ENCODE data around the gene MS4A14. TPM values are rescaled to one million over a fixed set of nuclear protein-coding genes. Genes with fewer than 3 reads are reported as not detected.

Gene MS4A14
- total RNA-seq, 1 experiment from 2014 or later, result not detected

- ChIA-PET CTCF (no interaction called here), POLR2A (ENCODE audit: low non-redundant PET) (no interaction called here)
- BruUV-seq (replicated peaks), result no TSS peak
- intact Hi-C loops (cut with micrococcal nuclease; ENCODE audit: unreplicated experiment), result no loop called here
- H3K4me3 ChIP-seq (ENCODE audit: low read depth, low read length, poor library complexity, severe bottlenecking), result no peak overlapping the region
- TF ChIP-seq EZH2 (IDR thresholded peaks at IDR 0.05; ENCODE audit: borderline replicate concordance, low read depth, low read length, poor library complexity, severe bottlenecking), result no peak
- TF ChIP-seq, protein P1, sequence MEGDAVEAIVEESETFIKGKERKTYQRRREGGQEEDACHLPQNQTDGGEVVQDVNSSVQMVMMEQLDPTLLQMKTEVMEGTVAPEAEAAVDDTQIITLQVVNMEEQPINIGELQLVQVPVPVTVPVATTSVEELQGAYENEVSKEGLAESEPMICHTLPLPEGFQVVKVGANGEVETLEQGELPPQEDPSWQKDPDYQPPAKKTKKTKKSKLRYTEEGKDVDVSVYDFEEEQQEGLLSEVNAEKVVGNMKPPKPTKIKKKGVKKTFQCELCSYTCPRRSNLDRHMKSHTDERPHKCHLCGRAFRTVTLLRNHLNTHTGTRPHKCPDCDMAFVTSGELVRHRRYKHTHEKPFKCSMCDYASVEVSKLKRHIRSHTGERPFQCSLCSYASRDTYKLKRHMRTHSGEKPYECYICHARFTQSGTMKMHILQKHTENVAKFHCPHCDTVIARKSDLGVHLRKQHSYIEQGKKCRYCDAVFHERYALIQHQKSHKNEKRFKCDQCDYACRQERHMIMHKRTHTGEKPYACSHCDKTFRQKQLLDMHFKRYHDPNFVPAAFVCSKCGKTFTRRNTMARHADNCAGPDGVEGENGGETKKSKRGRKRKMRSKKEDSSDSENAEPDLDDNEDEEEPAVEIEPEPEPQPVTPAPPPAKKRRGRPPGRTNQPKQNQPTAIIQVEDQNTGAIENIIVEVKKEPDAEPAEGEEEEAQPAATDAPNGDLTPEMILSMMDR (conservative IDR thresholded peaks at IDR 0.05; ENCODE audit: low read depth, low read length), result no peak
- H3K36me3 ChIP-seq (ENCODE audit: insufficient read depth, low read length, poor library complexity, severe bottlenecking), result no peaks in the 10 kb centered on the region
- H3K27ac ChIP-seq (ENCODE audit: low read depth, low read length, poor library complexity, severe bottlenecking), result no peak overlapping the region
- H3K27me3 ChIP-seq (replicated peaks; ENCODE audit: insufficient read depth, low read depth, low read length, poor library complexity), result peaks cover 20% of the 10 kb centered on the region
- no peaks in the 10 kb centered on the region for H3K4me1 ChIP-seq (ENCODE audit: insufficient read depth, low read length, poor library complexity, severe bottlenecking)
- DNase-seq (ENCODE audit: low spot score), result no peak
- no peaks in the 10 kb centered on the region for H3K9me3 ChIP-seq (ENCODE audit: low read depth, low read length, poor library complexity, severe bottlenecking)
Measured at GRCh38 chr11:60372767-60373166, 23.5 kb upstream of the MS4A14 start.

DNA sequence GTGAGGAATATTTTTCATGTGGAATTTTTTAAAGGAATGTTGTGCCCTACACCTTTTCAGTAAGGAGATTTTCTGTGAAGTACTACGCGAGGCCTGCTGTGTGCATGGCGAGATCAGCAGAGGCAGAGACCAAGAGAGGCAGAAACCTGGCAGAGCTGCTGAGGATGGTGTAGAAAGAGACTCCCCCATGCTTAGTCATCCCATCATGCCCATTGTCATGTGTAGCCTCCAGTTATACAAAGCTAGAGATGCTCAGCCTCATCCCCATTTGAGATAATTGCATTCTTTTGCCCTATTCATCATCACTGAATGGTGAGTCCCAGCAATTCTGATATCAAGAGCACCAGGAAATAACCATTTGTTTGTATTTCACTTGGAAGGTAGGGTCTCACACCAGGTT is 20.9 kb upstream of the MS4A14 start:
- TF ChIP-seq EZH2 (IDR thresholded peaks at IDR 0.05; ENCODE audit: borderline replicate concordance, low read depth, low read length, poor library complexity, severe bottlenecking), result no peak
- TF ChIP-seq, protein P1 (conservative IDR thresholded peaks at IDR 0.05; ENCODE audit: low read depth, low read length), result no peak
- H3K27me3 ChIP-seq (replicated peaks; ENCODE audit: insufficient read depth, low read depth, low read length, poor library complexity), result peaks cover 24% of the 10 kb centered on the region
- no peak overlapping the region for H3K4me3 ChIP-seq (ENCODE audit: low read depth, low read length, poor library complexity, severe bottlenecking)
- CTCF ChIA-PET, result no interaction called here
- H3K9me3 ChIP-seq (ENCODE audit: low read depth, low read length, poor library complexity, severe bottlenecking), result no peaks in the 10 kb centered on the region
- H3K36me3 ChIP-seq (ENCODE audit: insufficient read depth, low read length, poor library complexity, severe bottlenecking), result no peaks in the 10 kb centered on the region
- POLR2A ChIA-PET (ENCODE audit: low non-redundant PET), result interaction anchor here (0.6 kb wide), 1 partner anchor 130 kb away, joined by 26 read pairs; no protein-coding TSS in a partner anchor
- no peaks in the 10 kb centered on the region for H3K4me1 ChIP-seq (ENCODE audit: insufficient read depth, low read length, poor library complexity, severe bottlenecking)
- no peak overlapping the region for H3K27ac ChIP-seq (ENCODE audit: low read depth, low read length, poor library complexity, severe bottlenecking)
- BruUV-seq (replicated peaks), result no TSS peak
- no peak for DNase-seq (ENCODE audit: low spot score)
- intact Hi-C loops (cut with micrococcal nuclease; ENCODE audit: unreplicated experiment), result no loop called here

DNA sequence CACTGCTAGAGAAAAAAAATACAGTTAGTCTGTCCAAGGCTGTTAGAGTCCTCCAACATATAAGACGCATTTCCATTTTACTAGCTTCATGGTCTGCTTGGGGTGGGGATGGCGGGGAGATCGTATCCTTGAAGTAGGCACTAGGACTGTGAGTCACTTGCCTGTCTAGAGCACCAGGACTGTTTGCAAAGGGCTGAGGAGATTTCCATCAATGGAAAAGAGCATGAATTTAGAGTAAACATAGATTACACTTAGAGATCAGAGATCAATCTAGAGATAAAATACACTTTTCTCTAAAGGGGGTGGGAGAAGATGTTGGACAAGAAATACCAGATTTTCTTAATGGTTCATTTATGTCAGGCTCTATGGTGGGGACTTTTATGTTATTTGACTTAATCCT is 19.7 kb upstream of the MS4A14 start:
- H3K9me3 ChIP-seq (ENCODE audit: low read depth, low read length, poor library complexity, severe bottlenecking), result no peaks in the 10 kb centered on the region
- no TSS peak for BruUV-seq (replicated peaks)
- peaks cover 24% of the 10 kb centered on the region for H3K27me3 ChIP-seq (replicated peaks; ENCODE audit: insufficient read depth, low read depth, low read length, poor library complexity)
- TF ChIP-seq, protein P1 (conservative IDR thresholded peaks at IDR 0.05; ENCODE audit: low read depth, low read length), result no peak
- TF ChIP-seq EZH2 (IDR thresholded peaks at IDR 0.05; ENCODE audit: borderline replicate concordance, low read depth, low read length, poor library complexity, severe bottlenecking), result no peak
- intact Hi-C loops (cut with micrococcal nuclease; ENCODE audit: unreplicated experiment), result no loop called here
- POLR2A ChIA-PET (ENCODE audit: low non-redundant PET), result no interaction called here
- no peaks in the 10 kb centered on the region for H3K4me1 ChIP-seq (ENCODE audit: insufficient read depth, low read length, poor library complexity, severe bottlenecking)
- H3K36me3 ChIP-seq (ENCODE audit: insufficient read depth, low read length, poor library complexity, severe bottlenecking), result no peaks in the 10 kb centered on the region
- CTCF ChIA-PET, result no interaction called here
- H3K27ac ChIP-seq (ENCODE audit: low read depth, low read length, poor library complexity, severe bottlenecking), result no peak overlapping the region
- no peak for DNase-seq (ENCODE audit: low spot score)
- H3K4me3 ChIP-seq (ENCODE audit: low read depth, low read length, poor library complexity, severe bottlenecking), result no peak overlapping the region
